HG02884 (cell line): Measurements from ENCODE around the gene IQCE.
"Not testable (repeated sequence)": the region's sequence is repeated elsewhere in the genome, so short reads cannot be mapped to it uniquely, and the experiment has no call there.

ENCODE experiments used
- ATAC-seq: cut with Tn5 transposase; IDR thresholded peaks from one replicate; pipeline ENCODE4 v1.9.1; 2021; ENCODE audit warnings: mild to moderate bottlenecking, moderate library complexity; ENCODE audit not compliant: unreplicated experiment

Gene IQCE

DNA sequence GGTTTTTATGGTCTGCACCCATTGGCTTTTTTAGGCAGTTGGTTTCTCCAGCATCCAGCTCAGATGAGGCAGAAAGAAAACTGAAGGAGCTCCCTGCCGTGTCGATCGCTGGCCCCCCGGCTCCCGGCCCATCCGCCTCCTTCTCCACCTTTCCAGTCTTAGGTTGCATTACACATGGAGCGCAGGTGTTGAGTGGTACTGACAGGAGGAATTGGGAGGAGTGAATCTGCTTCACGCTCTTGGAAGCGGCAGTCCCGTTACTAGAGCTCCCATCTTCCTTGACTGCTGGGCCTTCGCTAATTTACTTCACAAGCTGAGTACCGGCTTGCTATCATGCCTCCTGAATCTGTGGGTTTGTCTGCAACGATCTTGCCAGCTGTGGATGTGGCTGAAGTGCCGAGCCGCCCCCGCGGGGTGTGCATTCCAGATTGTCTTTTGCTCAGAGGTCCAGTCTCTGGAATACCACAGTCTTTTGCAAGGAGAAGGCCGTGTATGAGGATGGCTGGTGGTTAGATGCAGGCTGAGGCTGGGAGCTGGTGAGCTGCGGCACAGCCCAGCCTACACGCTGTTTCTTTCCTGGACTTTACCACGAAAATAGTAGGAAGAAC lies 17.1 kb downstream of the IQCE start:
- no peak for ATAC-seq

- no peak for ATAC-seq
Observed at GRCh38 chr7:2576742-2577491, 18.1 kb downstream of the IQCE start.

DNA sequence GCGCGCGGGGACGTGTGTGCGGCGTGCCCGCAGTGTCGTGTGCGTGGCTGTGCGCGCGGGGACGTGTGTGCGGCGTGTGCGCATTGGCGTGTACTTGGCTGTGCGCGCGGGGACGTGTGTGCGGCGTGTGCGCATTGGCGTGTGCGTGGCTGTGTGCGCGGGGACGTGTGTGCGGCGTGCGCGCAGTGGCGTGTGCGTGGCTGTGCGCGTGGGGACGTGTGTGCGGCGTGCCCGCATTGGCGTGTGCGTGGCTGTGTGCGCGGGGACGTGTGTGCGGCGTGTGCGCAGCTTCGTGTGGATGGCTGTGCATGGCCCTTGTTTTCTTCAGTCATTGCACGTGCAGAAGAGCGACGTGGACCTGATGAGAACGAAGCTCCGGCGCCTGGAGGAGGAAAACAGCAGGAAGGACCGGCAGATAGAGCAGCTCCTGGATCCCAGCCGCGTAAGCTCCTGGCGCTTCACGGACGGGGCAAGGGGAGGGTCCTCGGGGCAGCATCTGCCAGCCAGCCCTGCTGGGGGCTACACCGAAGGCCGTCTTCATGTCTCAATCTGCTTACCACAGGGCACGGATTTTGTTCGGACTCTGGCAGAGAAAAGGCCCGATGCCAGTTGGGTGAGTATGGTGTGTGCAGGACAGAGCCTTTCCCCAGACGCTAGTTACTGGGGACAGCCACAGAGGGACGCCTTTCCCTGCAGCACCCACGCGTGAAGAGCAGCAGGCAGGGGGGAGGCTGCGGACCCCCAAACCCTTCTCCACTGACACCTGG lies 19.3 kb downstream of the IQCE start:
- no peak for ATAC-seq

- ATAC-seq: no peak
Observed at GRCh38 chr7:2580636-2581035, 21.9 kb downstream of the IQCE start.

- ATAC-seq: no peak
Observed at GRCh38 chr7:2582006-2582735, 23.4 kb downstream of the IQCE start.

DNA sequence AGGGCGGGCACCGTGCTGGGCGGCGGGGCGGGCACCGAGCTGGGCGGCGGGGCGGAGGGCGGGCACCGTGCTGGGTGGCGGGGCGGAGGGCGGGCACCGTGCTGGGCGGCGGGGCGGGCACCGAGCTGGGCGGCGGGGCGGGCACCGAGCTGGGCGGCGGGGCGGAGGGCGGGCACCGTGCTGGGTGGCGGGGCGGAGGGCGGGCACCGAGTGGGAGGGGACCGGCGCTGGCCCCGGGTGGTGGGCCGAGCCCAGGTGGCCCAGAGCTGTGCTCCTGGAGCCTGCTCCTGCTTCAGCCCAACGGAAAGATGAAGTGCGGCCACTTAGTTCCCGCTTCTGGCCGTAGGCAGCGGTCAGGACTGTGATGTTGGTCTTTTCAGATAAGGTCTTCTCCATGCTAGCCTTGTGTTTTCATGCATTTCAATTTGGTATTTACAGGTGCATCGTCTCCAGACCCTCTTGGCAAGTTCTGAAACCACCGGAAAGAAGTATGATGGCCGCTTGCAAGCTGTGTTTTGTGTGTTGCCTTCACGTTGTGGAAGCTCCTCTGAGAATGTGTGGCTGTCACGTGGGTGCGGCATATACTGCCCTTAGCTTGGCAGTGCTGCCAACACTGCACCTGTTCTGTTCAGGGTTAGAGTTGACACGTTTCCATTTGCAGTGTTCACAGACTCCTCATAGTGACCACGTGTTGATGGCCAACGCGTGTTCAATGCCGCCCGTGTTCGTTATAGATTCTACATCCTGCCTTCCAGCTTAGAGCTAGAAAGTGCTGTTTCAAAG lies 25.2 kb downstream of the IQCE start:
- ATAC-seq: no peak

- ATAC-seq: no peak
Observed at GRCh38 chr7:2585446-2585845, 26.7 kb downstream of the IQCE start.

DNA sequence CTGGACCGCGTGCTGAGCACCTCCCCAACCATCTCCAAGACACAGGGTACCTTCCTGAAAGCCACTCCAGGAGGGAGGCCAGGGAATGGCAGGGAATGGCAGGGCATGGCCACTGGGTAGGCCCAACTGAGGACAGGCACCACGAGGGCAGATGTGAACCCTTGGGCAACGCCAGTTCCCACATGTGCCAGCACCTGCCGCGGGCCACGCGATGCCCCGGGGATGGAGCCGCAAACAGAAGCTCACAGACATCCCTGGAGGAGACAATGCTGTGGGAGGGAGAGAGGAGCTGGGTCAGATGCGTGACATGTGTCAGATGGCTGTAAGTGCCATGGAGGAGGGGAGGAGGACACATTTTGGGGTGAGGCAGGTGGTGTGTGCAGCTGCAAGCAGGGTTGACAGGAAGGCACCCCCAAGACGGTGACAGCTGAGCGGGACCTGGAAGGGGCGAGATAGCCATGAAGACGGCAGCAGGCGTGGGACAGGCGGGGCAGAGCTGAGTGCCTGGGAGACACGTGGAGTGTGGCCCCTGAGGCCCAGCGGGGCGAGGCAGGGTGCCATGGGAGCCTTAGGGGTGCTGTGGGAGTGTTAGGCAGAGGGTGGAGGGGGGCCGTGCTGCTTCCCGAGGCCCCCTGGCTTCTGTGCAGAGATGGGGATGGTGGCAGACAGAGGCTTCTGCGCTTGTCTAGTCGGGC lies 27.7 kb downstream of the IQCE start:
- ATAC-seq: no peak

DNA sequence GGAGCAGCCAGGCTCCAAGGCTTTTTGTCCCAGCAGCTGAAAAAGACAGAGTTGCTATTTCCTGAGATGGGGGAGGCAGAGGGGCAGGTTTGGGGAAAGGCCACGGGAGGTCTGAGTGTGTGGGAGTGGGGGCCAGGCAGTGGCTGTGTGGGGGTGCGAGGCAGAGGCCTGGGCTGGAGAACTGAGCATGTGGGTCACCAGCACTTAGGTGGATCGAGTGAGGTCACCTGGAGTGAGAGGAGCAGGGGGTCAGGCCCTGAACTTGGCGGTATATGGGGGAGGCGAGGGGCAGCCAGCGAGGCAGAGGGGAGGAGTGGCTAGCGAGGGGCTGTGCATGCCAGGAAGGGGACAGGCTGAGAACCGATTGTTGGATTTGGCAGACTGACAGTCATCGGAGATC lies 28.4 kb downstream of the IQCE start:
- ATAC-seq: no peak

DNA sequence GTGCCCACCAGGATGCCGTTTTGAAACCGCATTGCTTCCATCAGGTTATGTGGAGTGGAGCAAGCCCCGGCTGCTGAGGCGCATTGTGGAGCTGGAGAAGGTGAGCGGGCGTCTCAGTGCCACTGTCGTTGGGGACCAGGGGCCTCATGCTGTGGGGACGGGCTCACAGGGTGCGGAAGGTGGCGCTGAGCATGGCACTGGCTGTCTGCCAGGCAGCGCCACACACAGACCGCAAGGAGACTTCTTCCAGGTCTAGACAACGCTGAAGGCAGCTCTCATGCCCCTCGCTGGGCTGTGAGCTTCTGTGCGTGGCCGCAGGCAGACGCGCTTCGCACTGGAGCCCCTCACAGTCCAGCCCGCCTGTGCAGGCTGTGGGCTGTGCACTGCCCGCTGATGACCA lies 29.0 kb downstream of the IQCE start:
- no peak for ATAC-seq

DNA sequence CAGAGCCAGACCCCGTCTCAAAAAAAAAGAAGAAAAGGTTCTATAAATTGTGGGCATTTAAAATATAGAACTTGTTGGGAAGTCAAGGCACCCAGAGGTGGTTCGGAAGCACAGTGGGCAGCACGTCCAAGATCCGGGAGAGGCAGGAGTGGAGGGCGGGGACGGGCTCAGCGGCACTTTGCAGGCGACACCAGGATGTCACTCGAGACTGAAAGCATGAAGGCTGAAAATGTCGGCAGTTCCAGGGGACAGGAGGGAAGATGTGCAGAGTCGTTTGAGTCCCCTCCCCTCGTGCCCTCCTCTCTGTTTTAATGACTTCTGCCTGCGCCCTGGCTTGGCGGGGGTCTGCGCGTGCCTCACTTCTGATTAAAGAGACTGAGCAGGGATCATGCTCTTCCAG lies 30.6 kb downstream of the IQCE start:
- ATAC-seq: no peak

- not testable (repeated sequence) for ATAC-seq
Observed at GRCh38 chr7:2589941-2590340, 31.2 kb downstream of the IQCE start.

GRCh38 chr7:2592375-2592865 lies 33.6 kb downstream of the IQCE start:
- ATAC-seq: no peak

- ATAC-seq: no peak
Observed at GRCh38 chr7:2593036-2593727, 34.4 kb downstream of the IQCE start.

DNA sequence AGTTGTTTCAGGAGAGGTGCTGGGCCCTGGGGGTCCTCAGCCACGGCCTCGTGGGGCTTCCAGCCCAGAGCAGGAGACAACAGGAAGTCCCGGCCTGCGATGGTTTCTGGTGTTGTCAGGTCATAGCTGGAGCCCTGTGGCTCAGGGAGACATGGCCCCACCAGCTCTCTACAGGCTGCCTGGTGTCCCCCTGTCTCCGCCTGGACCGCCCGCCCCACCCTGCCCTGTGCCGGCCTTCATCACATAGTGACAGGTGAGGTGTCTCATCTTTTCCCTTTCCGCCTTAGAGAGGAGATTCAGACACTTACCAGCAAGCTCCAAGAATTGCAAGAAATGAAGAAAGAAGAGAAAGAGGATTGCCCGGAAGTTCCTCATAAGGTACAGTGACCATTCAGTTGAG lies 35.8 kb downstream of the IQCE start:
- ATAC-seq: no peak

DNA sequence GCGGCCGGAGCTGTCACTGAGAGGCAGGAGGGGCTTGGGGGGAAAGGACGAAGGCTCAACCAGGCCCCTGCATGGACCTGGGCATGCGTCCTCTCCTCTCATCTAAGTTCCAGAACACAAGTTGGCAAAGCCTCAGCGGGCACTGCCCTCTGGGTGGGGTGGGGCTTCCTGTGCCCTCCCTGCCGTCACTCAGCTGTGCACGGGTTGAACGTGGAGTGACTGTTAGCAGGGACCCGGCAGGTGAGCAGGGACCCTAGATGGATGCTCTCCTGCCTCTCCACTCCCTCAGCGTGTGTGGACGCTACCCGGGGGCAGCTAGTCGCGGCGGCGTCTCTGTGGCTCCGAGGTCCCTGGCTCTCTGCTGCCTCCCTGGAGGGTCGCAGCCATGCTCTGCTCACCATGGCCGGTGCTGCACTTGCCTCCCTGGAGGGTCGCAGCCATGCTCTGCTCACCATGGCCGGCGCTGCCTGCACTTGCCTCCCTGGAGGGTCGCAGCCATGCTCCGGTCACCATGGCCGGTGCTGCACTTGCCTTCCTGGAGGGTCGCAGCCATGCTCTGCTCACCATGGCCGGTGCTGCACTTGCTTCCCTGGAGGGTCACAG lies 36.6 kb downstream of the IQCE start:
- ATAC-seq: no peak

- ATAC-seq: no peak
Observed at GRCh38 chr7:2596464-2597272, 37.9 kb downstream of the IQCE start.

DNA sequence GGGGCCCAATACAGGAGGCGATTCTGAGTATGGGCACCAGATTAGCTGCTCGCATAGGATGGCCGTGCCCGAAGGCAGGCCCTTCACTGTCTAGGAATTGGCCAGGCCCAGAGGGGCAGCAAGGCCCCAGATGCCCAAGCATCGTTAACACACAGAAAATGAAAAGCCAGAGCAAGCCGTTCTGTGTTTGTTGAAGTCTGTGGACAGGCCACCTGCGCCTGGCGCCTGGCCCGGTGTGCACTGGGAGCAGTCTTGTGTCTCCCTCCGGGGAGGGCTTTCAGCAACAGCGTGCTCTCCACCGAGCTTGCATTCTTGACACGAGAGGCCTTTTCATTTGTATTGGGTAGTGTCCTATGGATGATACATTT lies 38.5 kb downstream of the IQCE start:
- no peak for ATAC-seq
